WERI-Rb-1 (cell line): ENCODE results near the gene TSACC.
A peak's percentile ranks its signal among the peaks of the same experiment; 100 is the strongest.

Source experiments
- DNase-seq: peaks from one replicate; pipeline ENCODE4 v3.0.0-alpha.2; 2020
- H3K27ac ChIP-seq: fragments of 250-450 bp; sonication (Bioruptor Pico); 2 replicates; pipeline ENCODE4 v1.5.1; 2020; ENCODE audit warnings: mild to moderate bottlenecking, moderate library complexity
- H3K27me3 ChIP-seq: fragments of 250-450 bp; sonication (Bioruptor Pico); 2 replicates; pipeline ENCODE4 v1.5.1; 2021; ENCODE audit warnings: mild to moderate bottlenecking, low read depth, moderate library complexity; ENCODE audit not compliant: insufficient read depth, severe bottlenecking
- H3K36me3 ChIP-seq: fragments of 250-450 bp; sonication (Bioruptor Pico); 2 replicates; pipeline ENCODE4 v1.5.1; 2020; ENCODE audit warnings: mild to moderate bottlenecking, moderate library complexity
- H3K4me3 ChIP-seq: 2 replicates; pipeline ENCODE4 v1.5.1; 2011; ENCODE audit warnings: low read depth, mild to moderate bottlenecking, control low read depth, low read length
- H3K9me3 ChIP-seq: fragments of 250-450 bp; sonication (Bioruptor Pico); 2 replicates; pipeline ENCODE4 v1.5.1; 2021; ENCODE audit warnings: mild to moderate bottlenecking, moderate library complexity; ENCODE audit not compliant: severe bottlenecking
- TF ChIP-seq, protein P1 (sequence below): IDR thresholded peaks from 2 replicates; pipeline ENCODE4 v1.5.1; 2011; ENCODE audit warnings: low read depth, mild to moderate bottlenecking, control low read depth, inconsistent platforms, low read length

Gene TSACC

DNA sequence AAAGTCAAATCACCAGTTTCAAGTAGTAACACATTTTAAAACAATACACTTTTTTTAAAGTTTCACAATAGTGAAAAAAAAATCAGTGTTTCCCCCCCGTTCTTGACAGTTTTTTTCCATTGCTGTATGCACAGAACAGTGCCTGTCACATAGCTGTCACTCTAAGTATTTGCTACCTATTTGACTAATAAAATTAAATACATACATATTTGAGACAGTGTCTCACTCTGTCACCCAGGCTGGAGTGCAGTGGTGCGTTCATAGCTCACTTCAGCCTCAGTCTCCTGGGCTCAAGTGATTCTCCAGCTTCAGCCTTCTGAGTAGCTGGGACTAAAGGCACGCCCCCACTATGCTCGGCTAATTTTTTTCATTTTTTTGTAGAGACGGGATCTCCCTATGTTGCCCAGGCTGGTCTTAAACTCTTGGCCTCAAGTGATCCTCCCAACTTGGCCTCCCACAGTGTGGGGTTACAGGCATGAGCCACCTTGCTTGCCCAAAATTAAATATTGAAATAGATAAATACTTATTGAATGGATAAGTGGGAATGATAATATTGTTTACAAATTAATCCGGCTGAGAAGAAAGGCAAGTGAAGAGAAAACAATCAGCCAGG is 18.0 kb downstream of the TSACC start:
- Histone ChIP-seq H3K27me3 (no peaks in the 10 kb centered on the region), H3K27ac (no peak overlapping the region), H3K4me3 (no peak overlapping the region), H3K9me3 (no peaks in the 10 kb centered on the region), H3K36me3 (no peaks in the 10 kb centered on the region)
- DNase-seq: no peak
- TF ChIP-seq, protein P1, sequence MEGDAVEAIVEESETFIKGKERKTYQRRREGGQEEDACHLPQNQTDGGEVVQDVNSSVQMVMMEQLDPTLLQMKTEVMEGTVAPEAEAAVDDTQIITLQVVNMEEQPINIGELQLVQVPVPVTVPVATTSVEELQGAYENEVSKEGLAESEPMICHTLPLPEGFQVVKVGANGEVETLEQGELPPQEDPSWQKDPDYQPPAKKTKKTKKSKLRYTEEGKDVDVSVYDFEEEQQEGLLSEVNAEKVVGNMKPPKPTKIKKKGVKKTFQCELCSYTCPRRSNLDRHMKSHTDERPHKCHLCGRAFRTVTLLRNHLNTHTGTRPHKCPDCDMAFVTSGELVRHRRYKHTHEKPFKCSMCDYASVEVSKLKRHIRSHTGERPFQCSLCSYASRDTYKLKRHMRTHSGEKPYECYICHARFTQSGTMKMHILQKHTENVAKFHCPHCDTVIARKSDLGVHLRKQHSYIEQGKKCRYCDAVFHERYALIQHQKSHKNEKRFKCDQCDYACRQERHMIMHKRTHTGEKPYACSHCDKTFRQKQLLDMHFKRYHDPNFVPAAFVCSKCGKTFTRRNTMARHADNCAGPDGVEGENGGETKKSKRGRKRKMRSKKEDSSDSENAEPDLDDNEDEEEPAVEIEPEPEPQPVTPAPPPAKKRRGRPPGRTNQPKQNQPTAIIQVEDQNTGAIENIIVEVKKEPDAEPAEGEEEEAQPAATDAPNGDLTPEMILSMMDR: no peak

DNA sequence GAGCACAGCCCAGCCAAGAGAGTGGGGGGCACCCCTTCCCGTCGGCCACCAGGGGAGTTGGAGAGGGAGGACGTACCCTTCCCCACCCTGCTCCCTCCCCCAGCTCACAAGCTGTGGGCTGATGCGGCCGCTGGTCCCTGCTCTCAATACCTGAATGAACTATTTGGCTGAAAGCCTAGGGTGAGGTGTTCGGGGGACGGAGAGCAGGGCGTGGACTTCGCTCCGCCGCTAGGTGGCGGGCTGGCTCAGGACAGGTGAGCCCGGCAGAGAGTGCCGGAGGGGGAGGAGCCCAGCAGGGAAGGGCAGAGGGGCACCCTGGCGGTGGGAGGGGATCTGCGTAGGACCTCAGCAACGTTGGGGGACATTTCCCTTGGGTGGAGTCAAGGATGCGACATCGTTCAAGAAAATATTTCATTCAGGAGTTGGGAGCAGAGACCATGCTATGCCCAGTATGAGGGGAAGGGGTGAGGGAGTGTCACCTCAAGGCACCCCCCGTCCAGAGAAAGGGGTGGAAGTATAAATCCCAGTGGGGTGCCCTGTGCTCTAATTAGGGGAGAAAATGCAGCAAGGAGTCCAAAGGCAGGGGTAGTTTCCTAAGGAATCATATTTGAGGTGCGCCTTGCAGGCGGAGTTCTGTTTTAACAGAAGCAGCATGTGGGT is 18.7 kb downstream of the TSACC start:
- Histone ChIP-seq H3K27ac (no peak overlapping the region), H3K36me3 (no peaks in the 10 kb centered on the region), H3K9me3 (no peaks in the 10 kb centered on the region), H3K4me3 (no peak overlapping the region), H3K27me3 (no peaks in the 10 kb centered on the region)
- TF ChIP-seq, protein P1: peak; percentile 93
- peak; percentile 83 for DNase-seq

DNA sequence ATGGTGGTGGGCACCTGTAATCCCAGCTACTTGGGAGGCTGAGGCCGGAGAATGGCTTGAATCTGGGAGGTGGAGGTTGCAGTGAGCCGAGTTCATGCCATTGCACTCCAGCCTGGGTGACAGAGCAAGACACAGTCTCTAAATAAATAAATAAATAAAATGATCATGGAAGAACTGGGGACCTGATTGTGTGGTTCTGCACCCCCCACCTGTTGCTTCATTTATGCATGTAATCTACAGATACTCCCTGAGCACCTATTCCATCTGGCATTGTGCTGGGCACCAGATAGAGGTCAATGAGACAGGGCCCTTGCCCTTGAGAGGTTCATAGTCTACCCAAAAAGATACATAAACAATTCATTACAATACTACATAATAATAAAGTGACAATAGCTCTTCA is 19.7 kb downstream of the TSACC start:
- no peak for DNase-seq
- H3K27me3 ChIP-seq: no peaks in the 10 kb centered on the region
- H3K4me3 ChIP-seq: no peak overlapping the region
- H3K27ac ChIP-seq: no peak overlapping the region
- no peaks in the 10 kb centered on the region for H3K36me3 ChIP-seq
- H3K9me3 ChIP-seq: no peaks in the 10 kb centered on the region
- TF ChIP-seq, protein P1: no peak

DNA sequence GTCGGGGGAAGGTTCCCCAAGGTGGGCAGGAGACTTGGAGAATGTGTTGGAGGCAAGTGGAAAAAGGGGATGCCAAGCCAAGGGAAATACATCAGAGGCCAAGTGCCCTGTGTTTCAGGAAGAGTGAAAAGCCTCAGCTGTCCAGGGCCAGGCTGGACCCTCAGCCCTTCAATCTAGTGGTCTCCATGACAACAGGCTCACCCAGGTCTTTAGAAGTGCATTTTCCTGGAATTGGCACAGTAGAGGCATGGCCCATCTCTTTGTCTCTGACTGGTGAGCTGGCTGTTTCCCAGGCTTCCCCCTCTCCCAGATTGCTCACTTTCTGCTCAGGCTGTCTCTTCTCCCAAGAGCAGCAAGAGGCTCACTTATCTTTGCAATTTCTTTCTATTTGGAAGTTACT is 20.3 kb downstream of the TSACC start:
- no peak overlapping the region for H3K4me3 ChIP-seq
- DNase-seq: no peak

DNA sequence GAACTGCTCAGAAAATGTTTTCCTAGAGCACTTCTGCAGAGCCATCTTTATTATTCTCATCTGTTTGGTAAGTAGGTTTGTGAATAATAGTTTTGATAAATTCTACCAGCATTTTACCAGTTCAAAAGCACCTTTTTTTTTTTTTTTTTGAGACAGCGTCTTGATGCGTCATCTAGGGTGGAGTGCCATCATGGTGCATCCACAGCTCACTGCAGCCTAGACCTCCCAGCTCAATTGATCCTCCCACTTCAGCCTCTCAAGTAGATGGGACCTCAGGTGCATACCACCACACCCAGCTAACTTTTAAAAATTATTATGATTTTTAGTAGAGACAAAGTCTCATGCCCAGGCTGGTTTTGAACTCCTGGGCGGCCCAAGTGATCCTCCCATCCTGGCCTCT is 20.9 kb downstream of the TSACC start:
- Histone ChIP-seq H3K4me3 (no peak overlapping the region), H3K9me3 (no peaks in the 10 kb centered on the region), H3K36me3 (no peaks in the 10 kb centered on the region), H3K27me3 (no peaks in the 10 kb centered on the region), H3K27ac (no peak overlapping the region)
- DNase-seq: no peak
- TF ChIP-seq, protein P1: no peak

More for the DNA sequence above, 20.3 kb downstream of the TSACC start:
- H3K36me3 ChIP-seq: no peaks in the 10 kb centered on the region
- TF ChIP-seq, protein P1: no peak
- H3K9me3 ChIP-seq: no peaks in the 10 kb centered on the region
- H3K27ac ChIP-seq: no peak overlapping the region
- no peaks in the 10 kb centered on the region for H3K27me3 ChIP-seq
